HFFc6 (cell line): ENCODE measurements around the gene MYH10. TPM values are rescaled to one million over a fixed set of nuclear protein-coding genes. Genes with fewer than 3 reads are reported as not detected.
"Not testable (repeated sequence)": the region's sequence is repeated elsewhere in the genome, so short reads cannot be mapped to it uniquely, and the experiment has no call there.

ENCODE experiments used
- DNase-seq: peaks from one replicate; pipeline ENCODE4 v3.0.0-alpha.2; 2018
- H3K27ac Mint-ChIP-seq: 2 replicates; pipeline ENCODE4 v1.8.0; 2020; ENCODE audit warnings: mild to moderate bottlenecking, mixed read lengths
- H3K27me3 Mint-ChIP-seq: 2 replicates; pipeline ENCODE4 v1.8.0; 2021; ENCODE audit warnings: mild to moderate bottlenecking, moderate library complexity, mixed read lengths; ENCODE audit not compliant: insufficient read depth
- H3K36me3 Mint-ChIP-seq: 2 replicates; pipeline ENCODE4 v1.8.0; 2021; ENCODE audit warnings: low read depth, mixed read lengths
- H3K4me1 Mint-ChIP-seq: 2 replicates; pipeline ENCODE4 v1.8.0; 2020; ENCODE audit warnings: low read depth, mixed read lengths
- H3K4me3 Mint-ChIP-seq: 2 replicates; pipeline ENCODE4 v1.8.0; 2020; ENCODE audit warnings: mild to moderate bottlenecking, moderate library complexity, mixed read lengths
- H3K9me3 Mint-ChIP-seq: 2 replicates; pipeline ENCODE4 v1.8.0; 2020; ENCODE audit warnings: mild to moderate bottlenecking, mixed read lengths
- total RNA-seq, 6 experiments: library from RNA; stranded (reverse); fragmentation: NEBNext Ultra II Directional; extraction: Animal tissue kit (Norgen Biotek cat#: 25700); gene quantifications; 2 replicates in 1 of 6; 3 replicates in 5 of 6; pipeline ENCODE4 v1.2.3, GENCODE V29; 2021
- TF ChIP-seq, protein P1 (sequence below): fragments of 200-600 bp; sonication (generic); IDR thresholded peaks from 2 replicates; pipeline ENCODE4 v1.5.0; 2021; ENCODE audit warnings: antibody characterized with exemption, mild to moderate bottlenecking

MYH10 gene
- total RNA-seq, 6 experiments from 2014 or later: 54.0 to 63.3 (median 58.3) TPM

GRCh38 chr17:8542599-8543502 lies 87.7 kb downstream of the MYH10 start:
- peak overlapping the region; percentile 46; the same call in 1 of the 2 replicates for H3K27ac Mint-ChIP-seq
- peak; percentile 58 for DNase-seq
- no peaks in the 10 kb centered on the region for H3K27me3 Mint-ChIP-seq
- TF ChIP-seq, protein P1, sequence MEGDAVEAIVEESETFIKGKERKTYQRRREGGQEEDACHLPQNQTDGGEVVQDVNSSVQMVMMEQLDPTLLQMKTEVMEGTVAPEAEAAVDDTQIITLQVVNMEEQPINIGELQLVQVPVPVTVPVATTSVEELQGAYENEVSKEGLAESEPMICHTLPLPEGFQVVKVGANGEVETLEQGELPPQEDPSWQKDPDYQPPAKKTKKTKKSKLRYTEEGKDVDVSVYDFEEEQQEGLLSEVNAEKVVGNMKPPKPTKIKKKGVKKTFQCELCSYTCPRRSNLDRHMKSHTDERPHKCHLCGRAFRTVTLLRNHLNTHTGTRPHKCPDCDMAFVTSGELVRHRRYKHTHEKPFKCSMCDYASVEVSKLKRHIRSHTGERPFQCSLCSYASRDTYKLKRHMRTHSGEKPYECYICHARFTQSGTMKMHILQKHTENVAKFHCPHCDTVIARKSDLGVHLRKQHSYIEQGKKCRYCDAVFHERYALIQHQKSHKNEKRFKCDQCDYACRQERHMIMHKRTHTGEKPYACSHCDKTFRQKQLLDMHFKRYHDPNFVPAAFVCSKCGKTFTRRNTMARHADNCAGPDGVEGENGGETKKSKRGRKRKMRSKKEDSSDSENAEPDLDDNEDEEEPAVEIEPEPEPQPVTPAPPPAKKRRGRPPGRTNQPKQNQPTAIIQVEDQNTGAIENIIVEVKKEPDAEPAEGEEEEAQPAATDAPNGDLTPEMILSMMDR: no peak
- peaks cover 12% of the 10 kb centered on the region; the same call in 1 of the 2 replicates for H3K36me3 Mint-ChIP-seq
- no peak overlapping the region for H3K4me3 Mint-ChIP-seq
- H3K4me1 Mint-ChIP-seq: no peaks in the 10 kb centered on the region
- no peaks in the 10 kb centered on the region for H3K9me3 Mint-ChIP-seq

DNA sequence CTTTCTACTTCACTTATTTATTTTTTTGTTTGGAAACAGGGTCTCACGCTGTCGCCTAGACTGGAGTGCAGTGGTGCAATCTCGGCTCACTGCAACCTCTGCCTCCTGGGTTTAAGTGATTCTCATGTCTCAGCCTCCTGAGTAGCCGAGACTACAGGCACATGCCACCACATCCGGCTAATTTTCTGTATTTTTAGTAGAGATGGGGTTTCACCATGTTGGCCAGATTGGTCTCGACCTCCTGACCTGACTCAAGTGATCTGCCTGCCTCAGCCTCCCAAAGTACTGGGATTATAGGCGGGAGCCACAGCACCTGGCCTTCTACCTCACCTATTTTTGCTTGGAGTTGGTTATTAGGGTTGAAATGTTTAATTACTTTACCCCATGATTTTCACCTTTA lies 90.5 kb downstream of the MYH10 start:
- H3K9me3 Mint-ChIP-seq, H3K4me3 Mint-ChIP-seq, DNase-seq, H3K27ac Mint-ChIP-seq, H3K27me3 Mint-ChIP-seq, H3K4me1 Mint-ChIP-seq: not testable (repeated sequence)
- H3K36me3 Mint-ChIP-seq: peaks cover 10% of the 10 kb centered on the region; the same call in 1 of the 2 replicates

DNA sequence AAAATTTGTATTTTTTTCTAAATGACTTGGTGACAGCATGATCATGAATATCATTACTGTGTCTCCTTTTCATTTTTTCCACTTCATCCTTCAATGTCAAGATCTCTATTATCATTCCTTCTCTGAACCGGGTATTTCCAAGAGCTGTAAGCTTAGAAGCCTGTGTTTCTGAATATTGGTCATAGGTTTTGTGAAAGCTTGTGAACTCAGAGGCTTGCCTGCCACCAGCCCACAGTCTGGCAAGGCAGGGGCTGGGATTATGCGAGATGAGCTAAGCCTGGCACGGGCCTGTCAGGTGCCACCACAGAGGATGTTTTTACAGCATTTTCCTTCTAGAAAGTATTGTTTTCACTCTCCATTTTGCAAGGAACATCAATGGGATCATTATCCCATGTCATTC lies 92.8 kb downstream of the MYH10 start:
- no peak for DNase-seq
- H3K4me1 Mint-ChIP-seq: no peaks in the 10 kb centered on the region

GRCh38 chr17:8534498-8535188 lies 95.9 kb downstream of the MYH10 start:
- H3K27ac Mint-ChIP-seq: no peak overlapping the region
- no peaks in the 10 kb centered on the region for H3K4me1 Mint-ChIP-seq
- H3K9me3 Mint-ChIP-seq: no peaks in the 10 kb centered on the region
- H3K4me3 Mint-ChIP-seq: no peak overlapping the region
- no peaks in the 10 kb centered on the region for H3K27me3 Mint-ChIP-seq
- no peak for DNase-seq
- TF ChIP-seq, protein P1: no peak
- H3K36me3 Mint-ChIP-seq: no peaks in the 10 kb centered on the region

More for the DNA sequence above, 92.8 kb downstream of the MYH10 start:
- TF ChIP-seq, protein P1: no peak
- no peaks in the 10 kb centered on the region for H3K27me3 Mint-ChIP-seq
- H3K9me3 Mint-ChIP-seq: no peaks in the 10 kb centered on the region
- H3K4me3 Mint-ChIP-seq: no peak overlapping the region
- H3K27ac Mint-ChIP-seq: no peak overlapping the region
- H3K36me3 Mint-ChIP-seq: no peaks in the 10 kb centered on the region; the same call in 1 of the 2 replicates

GRCh38 chr17:8532021-8532420 lies 98.5 kb downstream of the MYH10 start:
- H3K9me3 Mint-ChIP-seq: no peaks in the 10 kb centered on the region
- H3K4me3 Mint-ChIP-seq: no peak overlapping the region
- DNase-seq: peak; percentile 6
- H3K27me3 Mint-ChIP-seq: no peaks in the 10 kb centered on the region
- no peak overlapping the region for H3K27ac Mint-ChIP-seq
- no peaks in the 10 kb centered on the region for H3K4me1 Mint-ChIP-seq
- TF ChIP-seq, protein P1: no peak
- H3K36me3 Mint-ChIP-seq: no peaks in the 10 kb centered on the region

- TF ChIP-seq, protein P1: no peak
- no peaks in the 10 kb centered on the region for H3K27me3 Mint-ChIP-seq
- H3K9me3 Mint-ChIP-seq: no peaks in the 10 kb centered on the region
- DNase-seq: no peak
- H3K4me3 Mint-ChIP-seq: no peak overlapping the region
- peaks cover 3% of the 10 kb centered on the region for H3K36me3 Mint-ChIP-seq
- no peaks in the 10 kb centered on the region for H3K4me1 Mint-ChIP-seq
- no peak overlapping the region for H3K27ac Mint-ChIP-seq
Observed at GRCh38 chr17:8522577-8522976, 107.9 kb downstream of the MYH10 start.
